Left renal pelvis (tissue), 4 donors: ENCODE results near the gene VEZT. TPM values are rescaled to one million over a fixed set of nuclear protein-coding genes. Genes with fewer than 3 reads are reported as not detected.

Experiments used
- DNase-seq, 4 donors: peaks; one replicate each; pipeline ENCODE4 v3.0.0-alpha.2; 2013; ENCODE audit warnings: low read depth in 4 of 4, low spot score in 3 of 4
- polyA plus RNA-seq, 4 donors: library from polyadenylated mRNA; unstranded; fragments of 120-200 nt; gene quantifications; one replicate each; pipeline ENCODE4 v1.2.1, GENCODE V29; 2013; ENCODE audit not compliant: insufficient read length in 4 of 4

VEZT gene
- polyA plus RNA-seq, 4 donors = 69.3 to 96.6 (median 81.9) TPM

DNA sequence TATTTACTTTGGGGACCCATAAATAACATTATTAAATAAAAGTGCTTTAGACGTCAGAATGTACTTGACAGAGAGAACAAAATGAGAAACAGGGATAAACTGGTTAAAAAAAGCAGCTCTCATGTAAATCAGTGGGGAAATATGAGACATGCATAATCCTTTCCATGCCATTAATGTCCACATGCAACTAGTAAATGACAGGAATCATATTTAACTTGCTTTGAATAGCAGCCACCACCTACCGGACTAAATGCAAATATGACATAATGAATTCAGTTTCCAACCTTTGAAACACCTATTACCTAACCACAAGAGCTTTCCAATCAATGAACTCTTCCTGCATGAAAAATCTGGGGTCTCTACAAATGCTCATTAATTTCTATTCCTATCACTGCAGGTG lies 20.0 kb upstream of the VEZT start:
- DNase-seq = no peak

DNA sequence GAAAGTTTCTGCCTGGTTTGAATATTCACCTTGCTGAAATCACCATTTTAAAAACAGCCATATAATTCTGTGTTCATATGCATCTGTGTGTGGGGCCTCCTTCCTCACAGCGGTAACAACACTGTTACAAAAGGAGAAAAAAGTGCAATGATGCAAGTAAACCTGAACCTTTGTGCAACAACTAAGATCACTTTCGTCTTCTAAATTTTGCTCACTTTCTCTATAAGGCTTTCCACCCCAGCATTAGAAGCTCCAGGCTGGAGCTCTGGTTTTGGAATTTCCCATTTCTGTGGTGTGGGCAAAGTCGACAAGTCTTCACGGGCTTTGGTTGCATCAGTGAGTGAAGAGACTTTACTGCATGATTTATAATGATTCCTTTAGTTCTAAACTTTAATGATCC lies 18.7 kb upstream of the VEZT start:
- DNase-seq = no peak

DNA sequence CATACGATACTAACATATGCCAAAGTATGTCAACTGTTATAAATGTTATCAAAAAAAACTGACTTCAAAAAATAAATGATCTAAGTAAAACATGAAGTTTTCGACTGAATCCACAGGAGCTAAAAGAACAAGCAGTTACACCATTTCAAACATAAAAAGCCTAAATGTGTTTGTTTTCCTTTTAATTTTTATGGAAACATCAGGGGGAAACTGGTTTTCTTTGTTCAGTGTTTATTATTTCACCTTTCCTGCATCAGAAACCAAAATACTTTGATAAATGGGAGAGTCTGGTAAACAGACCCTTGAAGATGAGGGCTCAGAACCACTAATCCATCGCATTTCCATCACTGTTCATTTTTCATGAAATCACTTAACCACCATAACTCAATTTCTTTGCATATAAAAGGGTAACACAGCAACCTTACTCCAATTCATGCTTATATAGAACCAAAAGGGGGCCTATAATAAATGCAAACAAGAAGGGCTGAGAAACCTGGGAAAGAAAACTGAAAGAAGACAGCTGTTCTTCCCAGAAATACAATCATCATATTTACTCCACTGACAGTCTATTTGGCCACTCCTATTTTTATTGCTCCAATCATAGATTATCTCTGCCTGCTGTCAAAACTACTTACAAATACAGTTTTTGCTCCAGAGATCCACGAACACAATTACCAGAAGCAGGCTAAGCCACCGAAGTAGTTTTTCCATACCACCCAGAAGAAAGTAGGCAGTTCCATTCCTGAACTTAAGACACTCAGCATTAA lies 17.3 kb upstream of the VEZT start:
- no peak for DNase-seq

DNA sequence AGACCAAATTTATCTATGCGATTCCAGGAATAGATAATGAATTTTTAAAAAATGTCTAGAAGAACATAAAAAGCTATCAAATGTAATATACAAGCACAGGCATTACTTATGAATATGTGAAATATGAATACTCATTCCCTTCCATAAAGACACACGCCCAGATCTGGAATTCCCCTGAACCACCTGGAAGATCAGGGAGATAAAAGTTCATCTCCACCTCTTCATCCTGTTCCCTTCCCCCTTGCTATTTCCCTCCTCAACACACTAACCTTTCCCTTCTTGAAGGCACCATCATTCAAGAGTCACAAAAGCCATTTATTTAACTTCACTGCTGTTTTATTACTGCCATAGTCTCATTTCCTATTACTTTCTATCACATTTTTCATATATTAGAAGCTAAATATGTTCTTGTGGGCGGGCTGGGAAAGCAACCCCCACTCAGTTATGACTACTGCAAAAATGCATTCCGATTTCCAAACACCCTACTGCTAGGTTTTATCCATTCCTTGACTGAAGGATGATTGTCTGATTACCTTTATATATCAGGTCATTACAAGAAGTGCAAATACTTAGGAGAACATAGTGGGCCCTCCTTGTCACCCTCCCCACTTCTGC lies 16.4 kb upstream of the VEZT start:
- no peak for DNase-seq

- DNase-seq = no peak
These were observed 14.7 kb upstream of the VEZT start for GRCh38 chr12:95202691-95203486.

DNA sequence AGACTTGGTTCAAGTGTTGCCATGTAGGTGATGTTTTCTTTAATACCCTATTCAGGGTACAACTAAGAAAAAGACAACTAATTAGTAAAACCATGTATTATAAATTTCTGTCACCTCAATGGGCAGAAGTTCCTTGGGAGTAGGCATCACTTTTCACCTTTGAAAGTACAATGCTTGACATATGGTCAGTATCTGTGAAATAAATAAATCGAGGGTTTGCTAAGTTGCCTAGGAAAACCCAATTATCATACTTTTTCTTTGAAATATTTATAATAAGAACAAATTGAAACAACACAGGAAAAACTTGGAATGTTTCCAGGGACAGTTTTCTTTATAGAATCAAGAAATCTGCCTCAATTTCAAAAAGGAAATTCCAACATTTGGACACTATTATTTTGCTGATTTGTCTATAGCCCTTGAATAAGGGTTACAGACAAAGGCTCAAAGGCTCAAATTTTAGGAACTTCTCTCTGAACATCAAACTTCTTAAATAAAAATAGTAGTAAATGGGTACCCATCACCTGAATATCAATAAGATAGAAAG lies 14.0 kb upstream of the VEZT start:
- no peak for DNase-seq

DNA sequence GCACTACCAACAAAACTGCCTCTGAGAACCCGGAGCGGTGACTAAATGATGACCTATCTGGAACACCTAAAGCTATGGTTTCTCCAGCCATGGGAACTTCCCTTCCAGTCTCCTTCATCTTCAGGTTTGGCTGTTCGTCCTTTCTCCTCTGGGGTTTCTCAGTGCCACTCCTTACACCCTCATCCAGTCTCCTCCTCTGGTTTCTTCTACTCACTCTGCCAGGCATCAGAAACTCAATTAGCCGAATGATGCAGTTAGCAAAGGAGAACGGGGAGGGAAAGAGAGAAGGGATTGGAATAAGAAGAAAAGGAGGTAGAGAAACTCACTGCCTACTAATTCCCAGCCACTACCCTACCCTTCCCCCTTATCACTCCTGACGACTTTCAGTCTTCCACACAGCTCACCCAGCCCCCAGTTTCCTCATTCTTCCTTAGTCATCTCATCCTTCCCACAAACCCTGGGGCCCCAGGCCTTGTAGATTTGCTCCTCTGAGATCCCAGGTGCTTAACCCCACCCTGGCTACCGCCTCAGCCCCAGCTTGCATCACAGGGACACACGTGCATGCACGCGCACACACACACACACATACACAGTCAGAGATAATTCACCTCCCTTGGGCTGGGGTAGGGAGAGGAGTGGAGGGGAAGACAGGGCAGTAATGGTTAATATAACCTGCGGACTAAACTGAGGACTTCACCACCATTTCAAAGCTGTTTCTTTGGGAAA lies 13.3 kb upstream of the VEZT start:
- DNase-seq = no peak

DNA sequence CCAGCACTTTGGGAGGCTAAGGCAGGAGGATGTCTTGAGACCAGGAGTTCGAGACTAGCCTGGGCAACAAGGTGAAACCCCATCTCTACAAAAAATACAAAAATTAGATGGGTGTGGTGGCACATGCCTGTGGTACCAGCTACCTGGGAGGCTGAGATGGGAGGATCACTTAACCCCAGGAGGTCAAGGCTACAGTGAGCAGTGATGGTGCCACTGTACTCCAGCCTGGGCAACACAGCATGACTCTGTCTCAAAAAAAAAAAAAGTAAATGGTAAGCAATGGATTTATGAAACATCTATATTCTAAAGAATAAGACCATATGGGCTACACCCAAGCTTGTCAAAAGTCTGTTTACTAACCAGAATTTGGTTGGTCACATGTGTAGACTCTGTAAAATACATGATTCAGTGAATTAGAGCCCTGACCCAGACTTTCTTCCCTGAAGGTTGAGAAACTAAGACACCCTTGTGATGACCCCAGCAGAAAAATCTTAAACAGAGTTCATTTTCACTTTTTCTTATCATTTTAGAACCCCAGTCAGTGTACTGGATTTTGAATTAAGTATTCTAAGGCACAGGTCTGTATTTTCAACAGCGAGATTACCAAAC lies 12.5 kb upstream of the VEZT start:
- no peak for DNase-seq

GRCh38 chr12:95205685-95206084 lies 11.9 kb upstream of the VEZT start:
- DNase-seq = no peak

DNA sequence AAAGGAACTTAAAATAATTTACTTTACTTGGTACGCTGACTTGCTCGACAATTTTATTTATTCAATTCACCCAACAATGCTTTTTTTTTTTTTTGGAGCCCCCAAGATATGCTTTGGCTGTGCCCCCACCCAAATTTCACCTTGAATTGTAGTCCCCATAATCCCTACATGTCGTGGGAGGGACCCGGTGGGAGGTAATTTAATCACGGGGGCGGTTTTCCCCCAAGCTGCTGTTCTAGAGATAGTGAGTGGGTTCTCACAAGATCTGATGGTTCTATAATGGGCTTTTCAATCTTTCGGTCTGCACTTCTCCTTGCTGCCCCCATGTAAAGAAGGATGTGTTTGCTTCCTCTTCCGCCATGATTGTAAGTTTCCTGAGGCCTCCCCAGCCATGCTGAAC lies 10.7 kb upstream of the VEZT start:
- no peak for DNase-seq

DNA sequence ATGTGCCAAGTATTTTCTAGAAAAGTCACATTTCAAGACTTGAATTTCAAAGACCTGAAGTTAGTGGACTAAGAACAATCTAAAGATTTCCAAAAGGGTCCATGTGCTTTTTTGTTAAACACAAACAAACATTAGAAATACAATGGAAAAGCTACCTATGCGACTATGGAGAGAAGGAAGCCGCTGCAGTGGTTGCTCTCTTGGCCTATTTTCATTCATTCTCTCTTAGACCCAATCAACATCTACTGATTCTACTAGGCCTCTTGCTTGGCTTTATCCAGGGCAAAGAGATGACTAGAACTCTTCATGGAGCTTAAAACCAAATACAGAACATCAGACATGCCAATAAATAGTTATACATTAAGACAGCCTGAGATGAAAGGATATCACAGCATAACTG lies 10.2 kb upstream of the VEZT start:
- no peak for DNase-seq

GRCh38 chr12:95208678-95209077 lies 8.9 kb upstream of the VEZT start:
- DNase-seq = no peak

DNA sequence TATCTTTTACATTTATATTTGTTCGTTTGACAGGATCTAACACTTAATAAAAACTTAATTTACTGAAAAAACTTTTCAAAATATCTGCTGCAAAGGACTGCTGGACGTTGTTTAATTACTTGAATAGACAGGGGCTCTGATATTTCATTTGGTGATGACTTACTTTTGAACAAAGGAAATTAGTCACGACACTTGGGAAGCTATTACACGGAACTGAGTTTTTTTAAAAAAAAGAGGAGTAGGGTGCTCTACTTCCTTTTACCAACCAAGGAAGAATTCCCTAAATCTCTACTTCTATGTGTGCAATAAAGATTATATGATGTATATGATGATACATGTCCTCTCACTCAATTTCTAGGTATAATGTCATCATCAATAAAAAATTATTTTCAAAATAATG lies 5.0 kb upstream of the VEZT start:
- no peak for DNase-seq

DNA sequence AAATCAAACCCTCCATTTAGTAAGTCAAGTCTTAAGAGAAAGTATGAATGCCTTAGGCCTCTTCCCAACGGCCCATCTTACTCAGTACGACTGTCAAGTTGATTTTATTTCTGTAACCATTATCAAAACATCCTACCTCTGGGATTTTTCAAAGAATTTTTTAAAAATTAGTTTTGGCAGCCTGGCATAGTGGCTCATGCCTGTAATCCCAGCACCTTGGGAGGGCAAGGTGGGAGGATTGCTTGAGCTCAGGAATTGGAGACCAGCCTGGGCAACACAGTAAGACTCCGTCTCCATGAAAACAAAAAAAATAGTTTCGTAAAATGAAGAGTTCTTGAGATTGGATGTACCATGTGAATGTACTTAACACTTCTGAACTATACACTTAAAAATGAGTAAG lies 4.5 kb upstream of the VEZT start:
- DNase-seq = no peak

- DNase-seq = no peak
These were observed 3.7 kb upstream of the VEZT start for GRCh38 chr12:95213928-95214327.

GRCh38 chr12:95214466-95214865 lies 3.1 kb upstream of the VEZT start:
- DNase-seq = no peak

DNA sequence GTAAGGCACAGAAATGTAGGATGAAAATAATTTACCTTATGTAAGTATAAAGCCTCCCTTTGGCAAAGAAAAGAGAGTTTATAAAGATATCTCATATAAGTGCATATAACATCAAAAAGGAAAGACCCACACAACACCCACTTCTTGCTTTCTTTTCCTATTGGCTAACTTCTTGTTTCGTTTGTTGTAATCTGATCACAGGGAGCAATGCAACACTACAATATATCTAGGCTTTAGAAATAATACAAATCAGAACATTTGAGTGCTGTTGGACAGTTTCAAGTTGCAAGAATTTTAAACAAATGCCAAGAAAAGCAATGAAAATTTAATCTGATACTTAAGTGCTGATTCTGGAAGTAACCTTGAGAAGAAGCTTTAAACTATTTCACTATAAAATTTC lies 1.7 kb upstream of the VEZT start:
- no peak for DNase-seq

- peak in 1 of 4 donors; percentile 55 for DNase-seq
These were observed 763 bp upstream of the VEZT start for GRCh38 chr12:95216711-95217376.

GRCh38 chr12:95218150-95219133 lies 835 bp downstream of the VEZT start:
- DNase-seq = peak in 2 of 4 donors; percentile 47 to 59
